Tibial nerve (tissue), 4 donors: ENCODE measurements around the gene MRPS30.

ENCODE experiments used
- EP300 ChIP-seq, 2 donors: sonication (generic); formaldehyde crosslinking; IDR thresholded peaks; one replicate each; pipeline ENCODE4 v1.6.1; 2017; ENCODE audit warnings: antibody characterized with exemption in 2 of 2, mild to moderate bottlenecking in 1 of 2
- POLR2A ChIP-seq, 2 donors: fragments of 450-650 bp; IDR thresholded peaks; one replicate each; pipeline ENCODE4 v1.6.1; 2017; ENCODE audit warnings: antibody characterized with exemption in 2 of 2, mild to moderate bottlenecking in 2 of 2, moderate library complexity in 2 of 2
- TF ChIP-seq, protein P1 (sequence below), 5 experiments: fragments of 200-600 bp in 3 of 5; fragments of 450-650 bp in 2 of 5; sonication (generic) in 3 of 5; IDR thresholded peaks; one replicate each; pipeline ENCODE4 v1.5.1; 2016 to 2019; ENCODE audit warnings: antibody characterized with exemption in 5 of 5, mild to moderate bottlenecking in 3 of 5, moderate library complexity in 2 of 5

DNA sequence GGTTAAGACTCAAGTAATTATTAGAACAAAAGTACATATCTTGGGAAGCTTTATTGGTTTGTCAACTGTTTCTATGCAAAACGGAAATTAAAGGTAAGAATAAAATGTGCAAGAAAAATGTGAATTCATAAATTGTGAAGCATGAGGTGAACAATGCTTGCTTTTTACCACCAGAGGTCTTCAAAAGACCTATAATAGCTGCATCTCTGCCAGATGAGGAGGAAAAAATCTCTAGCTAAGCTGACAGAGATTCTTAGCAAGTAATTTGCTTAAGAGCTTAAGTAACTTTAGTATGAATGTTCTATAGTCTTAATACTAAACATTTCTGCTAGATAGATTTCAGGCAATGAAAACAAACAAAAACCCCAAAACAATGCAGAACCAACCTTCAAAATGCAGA lies 54.1 kb downstream of the MRPS30 start:
- TF ChIP-seq, protein P1, sequence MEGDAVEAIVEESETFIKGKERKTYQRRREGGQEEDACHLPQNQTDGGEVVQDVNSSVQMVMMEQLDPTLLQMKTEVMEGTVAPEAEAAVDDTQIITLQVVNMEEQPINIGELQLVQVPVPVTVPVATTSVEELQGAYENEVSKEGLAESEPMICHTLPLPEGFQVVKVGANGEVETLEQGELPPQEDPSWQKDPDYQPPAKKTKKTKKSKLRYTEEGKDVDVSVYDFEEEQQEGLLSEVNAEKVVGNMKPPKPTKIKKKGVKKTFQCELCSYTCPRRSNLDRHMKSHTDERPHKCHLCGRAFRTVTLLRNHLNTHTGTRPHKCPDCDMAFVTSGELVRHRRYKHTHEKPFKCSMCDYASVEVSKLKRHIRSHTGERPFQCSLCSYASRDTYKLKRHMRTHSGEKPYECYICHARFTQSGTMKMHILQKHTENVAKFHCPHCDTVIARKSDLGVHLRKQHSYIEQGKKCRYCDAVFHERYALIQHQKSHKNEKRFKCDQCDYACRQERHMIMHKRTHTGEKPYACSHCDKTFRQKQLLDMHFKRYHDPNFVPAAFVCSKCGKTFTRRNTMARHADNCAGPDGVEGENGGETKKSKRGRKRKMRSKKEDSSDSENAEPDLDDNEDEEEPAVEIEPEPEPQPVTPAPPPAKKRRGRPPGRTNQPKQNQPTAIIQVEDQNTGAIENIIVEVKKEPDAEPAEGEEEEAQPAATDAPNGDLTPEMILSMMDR (IDR thresholded peaks at IDR 0.05), result peak in 1 of 5 experiments; percentile 11
- TF ChIP-seq POLR2A (IDR thresholded peaks at IDR 0.05), result no peak
- no peak for TF ChIP-seq EP300 (IDR thresholded peaks at IDR 0.05)
